HepG2 (cell line): Measurements from ENCODE around the gene ZCCHC17. TPM values are rescaled to one million over a fixed set of nuclear protein-coding genes. Genes with fewer than 3 reads are reported as not detected.

ENCODE experiments used
- FOSL2 ChIP-seq: sonication (generic); formaldehyde crosslinking; IDR thresholded peaks from 2 replicates; pipeline ENCODE4 v1.4.0; 2020; ENCODE audit warnings: missing genetic modification reagents
- PAWR ChIP-seq: sonication (generic); formaldehyde crosslinking; IDR thresholded peaks from 2 replicates; pipeline ENCODE4 v1.4.0; 2020; ENCODE audit warnings: missing genetic modification reagents, mild to moderate bottlenecking, borderline replicate concordance
- REST ChIP-seq, 2 experiments: IDR thresholded peaks; 2 replicates each; pipeline ENCODE4 v1.6.1; 2011 to 2012; ENCODE audit warnings: low read length in 2 of 2, borderline replicate concordance in 1 of 2, low read depth in 1 of 2, mild to moderate bottlenecking in 1 of 2, moderate library complexity in 1 of 2
- SP5 ChIP-seq: IDR thresholded peaks from 2 replicates; pipeline ENCODE4 v1.6.1; 2016; ENCODE audit warnings: low read depth, borderline replicate concordance
- ZFAT ChIP-seq: sonication (generic); formaldehyde crosslinking; conservative IDR thresholded peaks from 2 replicates; pipeline ENCODE4 v1.8.1; 2023; ENCODE audit warnings: missing genetic modification reagents, inconsistent platforms
- ZNF337 ChIP-seq: sonication (generic); formaldehyde crosslinking; IDR thresholded peaks from 2 replicates; pipeline ENCODE4 v1.5.1; 2020; ENCODE audit warnings: missing genetic modification reagents, low read depth, mild to moderate bottlenecking, borderline replicate concordance
- ZNF777 ChIP-seq: sonication (generic); formaldehyde crosslinking; IDR thresholded peaks from 2 replicates; pipeline ENCODE4 v1.4.0; 2020; ENCODE audit warnings: missing genetic modification reagents
- polyA plus RNA-seq, 8 experiments: library from polyadenylated mRNA; depleted of rRNA in 3 of 8; stranded (reverse) in 7 of 8; unstranded in 1 of 8; fragments of >200 nt; fragmentation: Illumina TruSeq in 4 of 8; extraction: Trizol in 4 of 8; gene quantifications; 2 replicates each; pipeline versions ENCODE4 v1.2.1 to v1.2.3, GENCODE V29; 2011 to 2016; ENCODE audit warnings: low read depth in 4 of 8, missing spikeins in 1 of 8, mixed read lengths in 1 of 8; ENCODE audit not compliant: insufficient read depth in 1 of 8
- total RNA-seq, 5 experiments: library from RNA; depleted of rRNA; stranded (reverse); fragments of >200 nt; fragmentation: Illumina TruSeq; extraction: Trizol; gene quantifications; 2 replicates each; pipeline ENCODE4 v1.2.3, GENCODE V29; 2016; ENCODE audit warnings: low read depth in 1 of 5
- TF ChIP-seq, protein P1 (sequence below): IDR thresholded peaks from 2 replicates; pipeline ENCODE4 v1.6.1; 2016; ENCODE audit warnings: low read depth, missing genetic modification reagents, missing compliant biosample characterization
- TF ChIP-seq, protein P2 (sequence below): sonication (generic); formaldehyde crosslinking; IDR thresholded peaks from 2 replicates; pipeline ENCODE4 v1.5.0; 2020; ENCODE audit warnings: mild to moderate bottlenecking, missing genetic modification reagents
- TF ChIP-seq, protein P3 (sequence below), 2 experiments: sonication (generic) in 1 of 2; formaldehyde crosslinking in 1 of 2; IDR thresholded peaks; 2 replicates each; pipeline versions ENCODE4 v1.6.1 to v1.9.0; 2014 to 2022; ENCODE audit warnings: antibody characterized with exemption in 1 of 2, borderline replicate concordance in 1 of 2, inconsistent platforms in 1 of 2, low read depth in 1 of 2, missing genetic modification reagents in 1 of 2

ZCCHC17 gene
- total and polyA plus RNA-seq, 2 of the 13 experiments (the other 11 are each of a cell fraction or from before 2014, with no cell fraction given), result 20.5 to 53.0 TPM

GRCh38 chr1:31412732-31413404, 116.0 kb downstream of the ZCCHC17 start, which contains the start of gene SERINC2 (continued):
- TF ChIP-seq, protein P1, sequence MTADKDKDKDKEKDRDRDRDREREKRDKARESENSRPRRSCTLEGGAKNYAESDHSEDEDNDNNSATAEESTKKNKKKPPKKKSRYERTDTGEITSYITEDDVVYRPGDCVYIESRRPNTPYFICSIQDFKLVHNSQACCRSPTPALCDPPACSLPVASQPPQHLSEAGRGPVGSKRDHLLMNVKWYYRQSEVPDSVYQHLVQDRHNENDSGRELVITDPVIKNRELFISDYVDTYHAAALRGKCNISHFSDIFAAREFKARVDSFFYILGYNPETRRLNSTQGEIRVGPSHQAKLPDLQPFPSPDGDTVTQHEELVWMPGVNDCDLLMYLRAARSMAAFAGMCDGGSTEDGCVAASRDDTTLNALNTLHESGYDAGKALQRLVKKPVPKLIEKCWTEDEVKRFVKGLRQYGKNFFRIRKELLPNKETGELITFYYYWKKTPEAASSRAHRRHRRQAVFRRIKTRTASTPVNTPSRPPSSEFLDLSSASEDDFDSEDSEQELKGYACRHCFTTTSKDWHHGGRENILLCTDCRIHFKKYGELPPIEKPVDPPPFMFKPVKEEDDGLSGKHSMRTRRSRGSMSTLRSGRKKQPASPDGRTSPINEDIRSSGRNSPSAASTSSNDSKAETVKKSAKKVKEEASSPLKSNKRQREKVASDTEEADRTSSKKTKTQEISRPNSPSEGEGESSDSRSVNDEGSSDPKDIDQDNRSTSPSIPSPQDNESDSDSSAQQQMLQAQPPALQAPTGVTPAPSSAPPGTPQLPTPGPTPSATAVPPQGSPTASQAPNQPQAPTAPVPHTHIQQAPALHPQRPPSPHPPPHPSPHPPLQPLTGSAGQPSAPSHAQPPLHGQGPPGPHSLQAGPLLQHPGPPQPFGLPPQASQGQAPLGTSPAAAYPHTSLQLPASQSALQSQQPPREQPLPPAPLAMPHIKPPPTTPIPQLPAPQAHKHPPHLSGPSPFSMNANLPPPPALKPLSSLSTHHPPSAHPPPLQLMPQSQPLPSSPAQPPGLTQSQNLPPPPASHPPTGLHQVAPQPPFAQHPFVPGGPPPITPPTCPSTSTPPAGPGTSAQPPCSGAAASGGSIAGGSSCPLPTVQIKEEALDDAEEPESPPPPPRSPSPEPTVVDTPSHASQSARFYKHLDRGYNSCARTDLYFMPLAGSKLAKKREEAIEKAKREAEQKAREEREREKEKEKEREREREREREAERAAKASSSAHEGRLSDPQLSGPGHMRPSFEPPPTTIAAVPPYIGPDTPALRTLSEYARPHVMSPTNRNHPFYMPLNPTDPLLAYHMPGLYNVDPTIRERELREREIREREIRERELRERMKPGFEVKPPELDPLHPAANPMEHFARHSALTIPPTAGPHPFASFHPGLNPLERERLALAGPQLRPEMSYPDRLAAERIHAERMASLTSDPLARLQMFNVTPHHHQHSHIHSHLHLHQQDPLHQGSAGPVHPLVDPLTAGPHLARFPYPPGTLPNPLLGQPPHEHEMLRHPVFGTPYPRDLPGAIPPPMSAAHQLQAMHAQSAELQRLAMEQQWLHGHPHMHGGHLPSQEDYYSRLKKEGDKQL (CRISPR knock-in tag), result no peak
- TF ChIP-seq ZNF337 (CRISPR knock-in tag) (no peak), FOSL2 (CRISPR knock-in tag) (no peak), ZFAT (no peak), SP5 (CRISPR knock-in tag) (no peak), REST (IDR thresholded peaks at IDR 0.05; ENCODE audit: borderline replicate concordance in 1 of 2, low read depth in 1 of 2, low read length in 2 of 2) (no peak), ZNF777 (CRISPR knock-in tag) (no peak), PAWR (CRISPR knock-in tag) (no peak)
- TF ChIP-seq, protein P2, sequence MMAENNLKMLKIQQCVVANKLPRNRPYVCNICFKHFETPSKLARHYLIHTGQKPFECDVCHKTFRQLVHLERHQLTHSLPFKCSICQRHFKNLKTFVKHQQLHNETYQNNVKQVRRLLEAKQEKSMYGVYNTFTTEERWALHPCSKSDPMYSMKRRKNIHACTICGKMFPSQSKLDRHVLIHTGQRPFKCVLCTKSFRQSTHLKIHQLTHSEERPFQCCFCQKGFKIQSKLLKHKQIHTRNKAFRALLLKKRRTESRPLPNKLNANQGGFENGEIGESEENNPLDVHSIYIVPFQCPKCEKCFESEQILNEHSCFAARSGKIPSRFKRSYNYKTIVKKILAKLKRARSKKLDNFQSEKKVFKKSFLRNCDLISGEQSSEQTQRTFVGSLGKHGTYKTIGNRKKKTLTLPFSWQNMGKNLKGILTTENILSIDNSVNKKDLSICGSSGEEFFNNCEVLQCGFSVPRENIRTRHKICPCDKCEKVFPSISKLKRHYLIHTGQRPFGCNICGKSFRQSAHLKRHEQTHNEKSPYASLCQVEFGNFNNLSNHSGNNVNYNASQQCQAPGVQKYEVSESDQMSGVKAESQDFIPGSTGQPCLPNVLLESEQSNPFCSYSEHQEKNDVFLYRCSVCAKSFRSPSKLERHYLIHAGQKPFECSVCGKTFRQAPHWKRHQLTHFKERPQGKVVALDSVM (CRISPR knock-in tag), result no peak
- TF ChIP-seq, protein P3, sequence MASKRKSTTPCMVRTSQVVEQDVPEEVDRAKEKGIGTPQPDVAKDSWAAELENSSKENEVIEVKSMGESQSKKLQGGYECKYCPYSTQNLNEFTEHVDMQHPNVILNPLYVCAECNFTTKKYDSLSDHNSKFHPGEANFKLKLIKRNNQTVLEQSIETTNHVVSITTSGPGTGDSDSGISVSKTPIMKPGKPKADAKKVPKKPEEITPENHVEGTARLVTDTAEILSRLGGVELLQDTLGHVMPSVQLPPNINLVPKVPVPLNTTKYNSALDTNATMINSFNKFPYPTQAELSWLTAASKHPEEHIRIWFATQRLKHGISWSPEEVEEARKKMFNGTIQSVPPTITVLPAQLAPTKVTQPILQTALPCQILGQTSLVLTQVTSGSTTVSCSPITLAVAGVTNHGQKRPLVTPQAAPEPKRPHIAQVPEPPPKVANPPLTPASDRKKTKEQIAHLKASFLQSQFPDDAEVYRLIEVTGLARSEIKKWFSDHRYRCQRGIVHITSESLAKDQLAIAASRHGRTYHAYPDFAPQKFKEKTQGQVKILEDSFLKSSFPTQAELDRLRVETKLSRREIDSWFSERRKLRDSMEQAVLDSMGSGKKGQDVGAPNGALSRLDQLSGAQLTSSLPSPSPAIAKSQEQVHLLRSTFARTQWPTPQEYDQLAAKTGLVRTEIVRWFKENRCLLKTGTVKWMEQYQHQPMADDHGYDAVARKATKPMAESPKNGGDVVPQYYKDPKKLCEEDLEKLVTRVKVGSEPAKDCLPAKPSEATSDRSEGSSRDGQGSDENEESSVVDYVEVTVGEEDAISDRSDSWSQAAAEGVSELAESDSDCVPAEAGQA (IDR thresholded peaks at IDR 0.05; ENCODE audit: low read depth), result no peak
- TF ChIP-seq, protein P3 (CRISPR knock-in tag; IDR thresholded peaks at IDR 0.05; ENCODE audit: borderline replicate concordance), result no peak
